Measurements from ENCODE around the gene SLIT3. TPM values are rescaled to one million over a fixed set of nuclear protein-coding genes. Genes with fewer than 3 reads are reported as not detected.

SLIT3 gene
- total and polyA plus RNA-seq, 2 donors (not counting 3 experiments of a cell fraction or from before 2014, with no cell fraction given) = 0.90 to 1.0 TPM

- TF ChIP-seq EZH2 (IDR thresholded peaks at IDR 0.05; ENCODE audit: borderline replicate concordance, low read depth, low read length, severe bottlenecking) = no peak
- TF ChIP-seq, protein P1, sequence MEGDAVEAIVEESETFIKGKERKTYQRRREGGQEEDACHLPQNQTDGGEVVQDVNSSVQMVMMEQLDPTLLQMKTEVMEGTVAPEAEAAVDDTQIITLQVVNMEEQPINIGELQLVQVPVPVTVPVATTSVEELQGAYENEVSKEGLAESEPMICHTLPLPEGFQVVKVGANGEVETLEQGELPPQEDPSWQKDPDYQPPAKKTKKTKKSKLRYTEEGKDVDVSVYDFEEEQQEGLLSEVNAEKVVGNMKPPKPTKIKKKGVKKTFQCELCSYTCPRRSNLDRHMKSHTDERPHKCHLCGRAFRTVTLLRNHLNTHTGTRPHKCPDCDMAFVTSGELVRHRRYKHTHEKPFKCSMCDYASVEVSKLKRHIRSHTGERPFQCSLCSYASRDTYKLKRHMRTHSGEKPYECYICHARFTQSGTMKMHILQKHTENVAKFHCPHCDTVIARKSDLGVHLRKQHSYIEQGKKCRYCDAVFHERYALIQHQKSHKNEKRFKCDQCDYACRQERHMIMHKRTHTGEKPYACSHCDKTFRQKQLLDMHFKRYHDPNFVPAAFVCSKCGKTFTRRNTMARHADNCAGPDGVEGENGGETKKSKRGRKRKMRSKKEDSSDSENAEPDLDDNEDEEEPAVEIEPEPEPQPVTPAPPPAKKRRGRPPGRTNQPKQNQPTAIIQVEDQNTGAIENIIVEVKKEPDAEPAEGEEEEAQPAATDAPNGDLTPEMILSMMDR (IDR thresholded peaks at IDR 0.05; ENCODE audit: extremely low read depth in 1 of 2, insufficient read depth in 1 of 2, low read depth in 1 of 2, low read length in 2 of 2) = no peak
- TF ChIP-seq MYC (IDR thresholded peaks at IDR 0.05; ENCODE audit: low read depth, low read length) = no peak
- TF ChIP-seq JUN (IDR thresholded peaks at IDR 0.05; ENCODE audit: borderline replicate concordance, insufficient read depth, insufficient read length, low read depth) = no peak
- TF ChIP-seq POLR2A (IDR thresholded peaks at IDR 0.05; ENCODE audit: low read depth, low read length) = no peak
- no peak for TF ChIP-seq GATA2 (IDR thresholded peaks at IDR 0.05; ENCODE audit: insufficient read depth, insufficient read length, low read depth, low read length)
- no peak for TF ChIP-seq FOS (IDR thresholded peaks at IDR 0.05; ENCODE audit: borderline replicate concordance, insufficient read depth, low read length)
- TF ChIP-seq POLR2AphosphoS5 (IDR thresholded peaks at IDR 0.05; ENCODE audit: insufficient read depth, low read depth, low read length) = no peak
- TF ChIP-seq, protein P2, sequence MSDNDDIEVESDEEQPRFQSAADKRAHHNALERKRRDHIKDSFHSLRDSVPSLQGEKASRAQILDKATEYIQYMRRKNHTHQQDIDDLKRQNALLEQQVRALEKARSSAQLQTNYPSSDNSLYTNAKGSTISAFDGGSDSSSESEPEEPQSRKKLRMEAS (IDR thresholded peaks at IDR 0.05; ENCODE audit: insufficient read depth, insufficient read length) = no peak
- DNase-seq (ENCODE audit: low read depth, low spot score) (no peak), FAIRE-seq (no peak)
- ChIA-PET POLR2A (no interaction called here), CTCF (interaction anchor here (1.3 kb wide), 1 partner anchor 21 kb away, joined by 3 read pairs; no protein-coding TSS in a partner anchor)
- H3K4me3 ChIP-seq (replicated peaks in 1 of 3; ENCODE audit: insufficient read depth in 1 of 3, low read depth in 1 of 3, low read length in 3 of 3) = no peak overlapping the region
- intact Hi-C loops (cut with micrococcal nuclease) = no loop called here
- no peak overlapping the region for H3K4me2 ChIP-seq (ENCODE audit: insufficient read depth, low read length)
- no peaks in the 10 kb centered on the region for H3K9me1 ChIP-seq (replicated peaks; ENCODE audit: control insufficient read depth, extremely low read depth, insufficient read depth, low read length)
- no peak overlapping the region for H3K27ac ChIP-seq (ENCODE audit: insufficient read depth, low read depth, low read length)
- dilution Hi-C loops (cut with MboI; ENCODE audit: extremely low pct_ligation_motif_present, low sequenced_read_pairs) = no loop called here
- H3K4me1 ChIP-seq (ENCODE audit: control insufficient read depth, extremely low read depth, insufficient read depth, low read length) = no peaks in the 10 kb centered on the region
- no peaks in the 10 kb centered on the region for H3K36me3 ChIP-seq (ENCODE audit: control insufficient read depth in 2 of 2, extremely low read depth in 1 of 2, insufficient read depth in 2 of 2, low read length in 2 of 2)
- no peak overlapping the region for H2AFZ ChIP-seq (ENCODE audit: low read depth, low read length)
- BruUV-seq (replicated peaks) = no TSS peak
- H3K79me2 ChIP-seq (ENCODE audit: control insufficient read depth, insufficient read depth, low read length) = no peaks in the 10 kb centered on the region
- no peaks in the 10 kb centered on the region for H3K9me3 ChIP-seq (replicated peaks; ENCODE audit: control insufficient read depth, insufficient read depth, low read length)
- no peak overlapping the region for H3K9ac ChIP-seq (replicated peaks; ENCODE audit: extremely low read depth, insufficient read depth, low read length)
- no peaks in the 10 kb centered on the region for H4K20me1 ChIP-seq (replicated peaks; ENCODE audit: control insufficient read depth, extremely low read depth, insufficient read depth, low read length)
- no peaks in the 10 kb centered on the region for H3K27me3 ChIP-seq (ENCODE audit: control insufficient read depth in 2 of 2, insufficient read depth in 2 of 2, low read length in 2 of 2)
Measured at GRCh38 chr5:169022718-169023117, 278.2 kb downstream of the SLIT3 start.
